HUES64 (cell line): ENCODE data around the gene LPAR1.

Experiments used
- H3K27ac ChIP-seq: 2 replicates; pipeline ENCODE4 v1.7.0; 2013; ENCODE audit warnings: low read depth, low read length, inconsistent platforms
- H3K27me3 ChIP-seq: 2 replicates; pipeline ENCODE4 v1.6.1; 2013; ENCODE audit warnings: mild to moderate bottlenecking, low read length; ENCODE audit not compliant: insufficient read depth
- H3K36me3 ChIP-seq: 2 replicates; pipeline ENCODE4 v1.6.1; 2013; ENCODE audit warnings: mild to moderate bottlenecking, low read length; ENCODE audit not compliant: insufficient read depth
- H3K4me1 ChIP-seq: 2 replicates; pipeline ENCODE4 v1.6.1; 2013; ENCODE audit warnings: mild to moderate bottlenecking, low read length, moderate library complexity; ENCODE audit not compliant: insufficient read depth
- H3K4me3 ChIP-seq: 2 replicates; pipeline ENCODE4 v1.5.1; 2013; ENCODE audit warnings: mild to moderate bottlenecking, low read length, moderate library complexity
- H3K9ac ChIP-seq: 2 replicates; pipeline ENCODE4 v1.6.1; 2013; ENCODE audit warnings: mild to moderate bottlenecking, low read depth, low read length
- H3K9me3 ChIP-seq: 2 replicates; pipeline ENCODE4 v1.6.1; 2013; ENCODE audit warnings: low read depth, low read length; ENCODE audit not compliant: insufficient read depth
- WGBS: fragments of 150-250, 120-280 bp; methylation state at CpG from one replicate; pipeline ENCODE4 v1.1.7; 2013; ENCODE audit warnings: missing lambda C conversion rate; 5-methylcytosine and 5-hydroxymethylcytosine counted together

The LPAR1 gene

GRCh38 chr9:110936719-110937452 lies 101.4 kb downstream of the LPAR1 start:
- H3K27me3 ChIP-seq = no peaks in the 10 kb centered on the region
- no peaks in the 10 kb centered on the region for H3K9me3 ChIP-seq
- no peaks in the 10 kb centered on the region for H3K4me1 ChIP-seq
- peaks cover 3% of the 10 kb centered on the region; the same call in 1 of the 2 replicates for H3K36me3 ChIP-seq
- H3K27ac ChIP-seq = no peak overlapping the region
- H3K9ac ChIP-seq = no peak overlapping the region
- WGBS = 81% methylated on average over 3 of the region's 3 CpGs
- no peak overlapping the region for H3K4me3 ChIP-seq

- H3K4me3 ChIP-seq = no peak overlapping the region
- H3K9ac ChIP-seq = no peak overlapping the region
- no peaks in the 10 kb centered on the region for H3K27me3 ChIP-seq
- H3K27ac ChIP-seq = no peak overlapping the region
- no peaks in the 10 kb centered on the region for H3K4me1 ChIP-seq
- no peaks in the 10 kb centered on the region for H3K9me3 ChIP-seq
- peaks cover 1% of the 10 kb centered on the region; the same call in 1 of the 2 replicates for H3K36me3 ChIP-seq
- 94% methylated on average over 2 of the region's 3 CpGs for WGBS
These were observed 102.0 kb downstream of the LPAR1 start for GRCh38 chr9:110936237-110936636.

DNA sequence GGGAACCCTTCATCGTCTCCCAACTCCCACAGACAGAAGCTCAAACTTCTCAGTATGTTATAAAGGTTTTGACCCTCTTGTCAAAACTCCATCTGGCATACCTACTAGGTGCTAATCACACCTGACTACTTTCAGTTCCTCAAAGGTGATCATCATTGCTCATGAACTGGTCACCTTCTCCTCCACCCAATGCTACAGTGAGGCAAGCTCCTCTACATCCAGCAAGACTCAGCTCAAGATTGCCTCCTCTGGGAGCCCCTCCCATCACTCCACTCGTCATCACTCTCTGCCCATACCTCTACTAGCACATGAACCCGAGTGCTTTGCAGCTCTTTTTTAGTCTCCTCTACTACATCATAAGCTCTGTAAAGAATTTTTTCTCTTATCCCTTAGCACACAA lies 102.4 kb downstream of the LPAR1 start:
- Histone ChIP-seq H3K27me3 (no peaks in the 10 kb centered on the region), H3K27ac (no peak overlapping the region), H3K4me1 (no peaks in the 10 kb centered on the region), H3K9me3 (no peaks in the 10 kb centered on the region), H3K36me3 (no peaks in the 10 kb centered on the region), H3K9ac (no peak overlapping the region), H3K4me3 (no peak overlapping the region)
- 92% methylated on average over 3 of the region's 3 CpGs for WGBS

DNA sequence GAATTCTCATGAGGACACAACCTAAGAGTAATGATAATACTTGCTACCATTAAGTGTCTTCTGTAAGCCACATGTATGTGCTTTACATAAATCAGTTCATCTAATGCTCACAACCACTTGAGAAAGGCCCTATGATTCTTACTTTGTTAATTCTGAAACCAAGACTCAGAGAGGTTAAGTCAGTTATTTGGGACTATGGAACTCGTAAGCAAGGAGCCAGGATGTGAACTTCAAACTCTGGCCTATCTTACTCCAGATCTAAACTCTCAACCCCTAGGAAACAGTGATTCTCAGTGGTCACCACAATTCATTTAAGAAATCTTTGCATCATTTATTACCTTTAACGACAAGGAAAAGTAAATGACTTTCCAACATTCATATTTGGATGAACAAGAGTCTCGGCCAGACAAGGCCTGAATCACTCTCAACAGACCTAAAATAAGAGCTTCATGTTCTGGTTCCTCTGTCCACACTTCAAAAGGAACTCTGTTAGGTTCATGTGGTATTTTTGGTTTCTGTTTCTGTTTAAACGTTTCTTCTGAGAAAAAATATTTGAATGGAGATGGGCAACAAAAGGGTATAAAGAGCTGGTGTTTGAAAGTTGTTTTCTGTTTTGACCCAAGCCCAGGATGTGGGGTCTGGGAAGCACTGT lies 104.8 kb downstream of the LPAR1 start:
- H3K36me3 ChIP-seq = no peaks in the 10 kb centered on the region
- no peaks in the 10 kb centered on the region for H3K27me3 ChIP-seq
- no peaks in the 10 kb centered on the region for H3K4me1 ChIP-seq
- H3K9me3 ChIP-seq = no peaks in the 10 kb centered on the region
- H3K27ac ChIP-seq = no peak overlapping the region
- no peak overlapping the region for H3K4me3 ChIP-seq
- no peak overlapping the region for H3K9ac ChIP-seq
- 91% methylated on average over 4 of the region's 4 CpGs for WGBS

DNA sequence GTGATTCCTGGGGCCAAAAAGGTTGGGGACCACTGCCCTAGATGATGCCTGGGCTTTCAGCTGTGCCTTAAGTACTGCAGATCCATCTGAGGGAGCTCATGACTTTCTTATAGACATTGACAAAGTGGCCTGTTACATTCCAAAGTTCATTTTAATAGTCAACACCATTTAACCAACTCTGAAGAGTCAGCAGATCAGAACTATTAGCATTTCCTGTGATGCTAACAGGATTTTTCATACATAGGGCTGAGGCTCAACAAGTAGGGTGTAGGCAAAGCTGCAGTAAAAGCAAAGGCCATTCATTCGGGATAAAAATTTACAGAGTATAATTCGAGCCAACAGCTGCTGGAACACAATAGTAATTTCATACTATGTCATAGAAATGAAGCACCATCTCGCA lies 105.4 kb downstream of the LPAR1 start:
- no peaks in the 10 kb centered on the region for H3K27me3 ChIP-seq
- no peaks in the 10 kb centered on the region for H3K9me3 ChIP-seq
- H3K36me3 ChIP-seq = no peaks in the 10 kb centered on the region
- H3K4me3 ChIP-seq = no peak overlapping the region
- H3K27ac ChIP-seq = no peak overlapping the region
- H3K9ac ChIP-seq = no peak overlapping the region
- WGBS = 97% methylated on average over 3 of the region's 3 CpGs
- H3K4me1 ChIP-seq = no peaks in the 10 kb centered on the region

- Histone ChIP-seq H3K27me3 (no peaks in the 10 kb centered on the region), H3K36me3 (no peaks in the 10 kb centered on the region), H3K4me1 (no peaks in the 10 kb centered on the region), H3K9ac (no peak overlapping the region), H3K9me3 (no peaks in the 10 kb centered on the region), H3K27ac (no peak overlapping the region), H3K4me3 (no peak overlapping the region)
- whole genome bisulfite sequencing = 89% methylated on average over 2 of the region's 2 CpGs
These were observed 109.7 kb downstream of the LPAR1 start for GRCh38 chr9:110928599-110928998.

GRCh38 chr9:110926828-110927487 lies 111.3 kb downstream of the LPAR1 start:
- H3K9me3 ChIP-seq = no peaks in the 10 kb centered on the region
- H3K9ac ChIP-seq = no peak overlapping the region
- no peaks in the 10 kb centered on the region for H3K27me3 ChIP-seq
- no peaks in the 10 kb centered on the region for H3K4me1 ChIP-seq
- no peak overlapping the region for H3K4me3 ChIP-seq
- no peak overlapping the region for H3K27ac ChIP-seq
- WGBS = 94% methylated on average over 10 of the region's 10 CpGs
- H3K36me3 ChIP-seq = no peaks in the 10 kb centered on the region

GRCh38 chr9:110923601-110924000 lies 114.7 kb downstream of the LPAR1 start:
- 92% methylated on average over 5 of the region's 5 CpGs for WGBS
- H3K27ac ChIP-seq = no peak overlapping the region
- no peaks in the 10 kb centered on the region for H3K36me3 ChIP-seq
- H3K4me3 ChIP-seq = no peak overlapping the region
- no peaks in the 10 kb centered on the region for H3K4me1 ChIP-seq
- no peaks in the 10 kb centered on the region for H3K27me3 ChIP-seq
- H3K9me3 ChIP-seq = no peaks in the 10 kb centered on the region
- H3K9ac ChIP-seq = no peak overlapping the region

- Histone ChIP-seq H3K36me3 (no peaks in the 10 kb centered on the region), H3K9me3 (no peaks in the 10 kb centered on the region), H3K27ac (no peak overlapping the region), H3K4me3 (no peak overlapping the region), H3K27me3 (no peaks in the 10 kb centered on the region), H3K4me1 (no peaks in the 10 kb centered on the region), H3K9ac (no peak overlapping the region)
- WGBS = 92% methylated on average over 3 of the region's 3 CpGs
These were observed 116.1 kb downstream of the LPAR1 start for GRCh38 chr9:110922145-110922544.

DNA sequence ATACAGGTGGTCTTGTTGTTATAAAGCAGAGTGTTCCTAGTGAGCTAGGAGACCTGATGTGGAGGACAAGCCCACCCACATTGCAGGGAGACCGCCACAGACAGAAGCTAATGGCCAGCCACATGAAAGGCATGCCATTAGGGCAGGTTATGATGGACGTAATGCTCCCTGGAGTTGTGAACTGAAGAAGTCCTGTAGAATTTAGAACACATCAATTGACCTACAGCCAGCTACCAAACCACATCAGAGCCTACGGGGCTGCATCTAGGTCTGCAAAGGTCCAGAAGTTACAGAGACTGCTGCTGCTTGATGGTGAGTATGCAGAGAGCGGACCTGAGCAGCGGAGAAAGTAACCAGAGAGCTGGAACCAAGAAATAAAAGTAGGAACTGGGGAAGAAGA lies 116.6 kb downstream of the LPAR1 start:
- H3K27me3 ChIP-seq = no peaks in the 10 kb centered on the region
- 98% methylated on average over 5 of the region's 5 CpGs for WGBS
- H3K9me3 ChIP-seq = no peaks in the 10 kb centered on the region
- H3K9ac ChIP-seq = no peak overlapping the region
- no peak overlapping the region for H3K4me3 ChIP-seq
- H3K36me3 ChIP-seq = no peaks in the 10 kb centered on the region
- H3K4me1 ChIP-seq = no peaks in the 10 kb centered on the region
- no peak overlapping the region for H3K27ac ChIP-seq

DNA sequence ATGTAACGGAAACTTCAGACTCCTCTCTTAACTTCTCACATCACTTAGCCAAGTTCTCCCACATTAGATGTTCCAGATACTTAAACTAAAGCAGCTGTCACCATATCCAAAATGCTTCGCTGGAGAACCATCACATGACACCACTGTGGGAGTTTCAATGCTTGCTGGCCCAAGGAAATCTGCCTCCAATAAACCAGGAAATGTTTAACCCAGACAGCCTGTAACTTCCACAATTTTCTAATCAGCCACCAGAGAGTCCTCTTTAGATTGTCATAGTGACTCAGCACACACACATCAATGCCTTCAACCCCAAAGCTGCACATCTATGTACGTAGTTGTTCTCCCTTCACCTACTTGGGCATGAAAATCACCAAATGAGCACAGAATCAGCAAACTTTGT lies 118.7 kb downstream of the LPAR1 start:
- no peaks in the 10 kb centered on the region for H3K4me1 ChIP-seq
- no peak overlapping the region for H3K4me3 ChIP-seq
- 98% methylated on average over 3 of the region's 3 CpGs for WGBS
- no peak overlapping the region for H3K27ac ChIP-seq
- no peaks in the 10 kb centered on the region for H3K9me3 ChIP-seq
- no peaks in the 10 kb centered on the region for H3K27me3 ChIP-seq
- no peaks in the 10 kb centered on the region for H3K36me3 ChIP-seq
- no peak overlapping the region for H3K9ac ChIP-seq
